Mesenteric fat pad (tissue), 1 donor: ENCODE data around the gene SSTR3. TPM values are rescaled to one million over a fixed set of nuclear protein-coding genes. Genes with fewer than 3 reads are reported as not detected.
"Not testable (repeated sequence)": the region's sequence is repeated elsewhere in the genome, so short reads cannot be mapped to it uniquely, and the experiment has no call there.

ENCODE experiments used
- DNase-seq: peaks from one replicate; pipeline ENCODE4 v3.0.0-alpha.2; 2020; ENCODE audit warnings: low spot score
- long read RNA-seq: library from polyadenylated mRNA; unstranded; transcript quantifications from one replicate; pipeline ENCODE4 v2.0.0, GENCODE V29; 2020
- total RNA-seq: library from RNA; stranded (reverse); fragmentation: NEBNext Ultra II Directional; extraction: Animal tissue kit (Norgen Biotek cat#: 25700); gene quantifications from one replicate; pipeline ENCODE4 v1.2.1, GENCODE V29; 2021
- donor health status: DM: yes; HTN: yes; CAD: no.

SSTR3 gene
- total RNA-seq = not detected
- long read RNA-seq = 0 reads

DNA sequence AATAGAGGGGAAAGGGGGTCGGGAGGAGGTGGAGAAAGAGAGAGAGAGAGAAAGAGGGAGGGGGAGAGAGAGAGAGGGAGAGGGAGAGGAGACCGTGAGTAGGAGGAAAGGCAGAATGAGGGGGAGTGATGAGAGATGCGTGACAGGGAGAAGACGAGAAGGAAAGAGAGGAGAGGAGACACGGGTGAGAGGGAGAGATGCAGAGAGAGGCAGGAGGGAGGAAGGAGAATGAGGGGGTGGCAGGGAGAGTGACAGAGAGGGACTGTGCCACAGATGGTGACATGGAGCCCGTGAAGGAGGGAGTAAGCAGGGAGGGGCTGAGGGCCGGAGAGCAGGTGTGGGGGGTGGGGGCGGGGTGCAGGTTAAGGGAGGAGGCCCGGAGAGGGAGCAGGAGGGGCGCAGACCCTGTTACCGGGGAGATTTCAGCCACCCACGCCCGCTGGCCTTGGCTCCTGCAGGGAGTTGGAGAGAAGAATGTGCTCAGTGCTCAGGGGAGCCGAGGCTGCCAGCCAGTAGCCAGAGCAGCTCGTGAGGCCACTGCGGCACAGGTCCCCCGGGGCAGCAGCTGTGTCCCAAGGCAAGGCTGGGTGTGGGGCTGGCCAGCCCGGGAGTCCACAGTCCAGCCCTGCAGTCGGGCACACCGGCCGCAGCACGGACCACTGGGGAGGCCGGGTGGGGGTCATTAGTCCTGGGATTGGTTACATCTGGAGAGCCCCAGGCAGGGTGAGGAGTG, at the start of gene SSTR3:
Gene SSTR3, minus strand, starts transcription at position 304 of the 733 bp plus-strand sequence. CDS start 4,674 bp downstream, outside the sequence.
- DNase-seq = peak; percentile 72

DNA sequence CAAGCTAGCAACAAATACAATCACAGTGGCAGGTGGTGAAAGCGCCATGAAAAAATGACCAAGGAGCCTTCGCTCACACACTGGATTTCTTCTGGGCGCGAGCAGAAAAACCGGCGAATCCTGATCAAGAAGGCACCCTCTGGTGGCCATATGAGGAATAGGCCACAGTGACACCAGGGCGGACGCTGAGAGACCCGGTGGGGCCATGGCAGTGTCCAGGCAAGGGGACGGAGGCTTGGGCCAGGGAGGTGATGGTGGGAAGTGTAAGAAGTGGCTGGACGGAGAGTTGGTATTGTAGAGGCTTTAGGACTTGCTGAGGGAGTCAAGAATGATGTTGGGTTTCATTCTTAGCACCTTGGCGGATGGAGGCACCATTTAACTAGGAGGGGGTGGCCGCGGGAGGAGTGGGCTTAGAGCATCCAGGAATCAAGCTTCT, 48.6 kb upstream of the SSTR3 start:
- DNase-seq = no peak

DNA sequence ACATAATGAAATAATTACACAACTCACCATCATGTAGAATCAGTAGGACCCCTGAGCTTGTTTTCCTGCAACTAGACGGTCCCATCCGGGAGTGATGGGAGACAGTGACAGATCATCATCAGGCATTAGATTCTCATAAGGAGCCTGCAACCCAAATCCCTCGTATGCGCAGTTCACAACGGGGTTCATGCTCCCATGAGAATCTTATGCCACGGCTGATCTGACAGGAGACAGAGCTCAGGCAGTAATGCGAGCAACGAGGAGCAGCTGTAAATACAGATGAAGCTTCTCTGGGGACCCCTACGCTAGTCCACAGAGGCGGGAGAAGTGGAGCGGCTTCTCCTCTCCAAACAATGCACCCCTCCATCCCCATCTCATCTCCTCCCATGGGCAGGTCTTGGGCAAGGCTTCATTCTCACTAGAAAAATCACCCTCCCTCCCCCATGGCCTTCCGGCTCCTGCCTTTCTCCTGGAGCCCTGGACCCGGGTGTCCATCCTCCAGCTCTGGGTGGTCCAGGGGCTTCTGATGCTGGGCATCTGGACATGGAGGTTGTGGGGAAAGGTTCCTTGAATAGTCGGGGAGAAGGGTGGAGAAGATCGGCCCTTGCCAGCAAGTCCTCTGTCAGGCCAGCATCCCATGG, 48.0 kb upstream of the SSTR3 start:
- DNase-seq = no peak

GRCh38 chr22:37259540-37260029, 47.3 kb upstream of the SSTR3 start:
- no peak for DNase-seq

DNA sequence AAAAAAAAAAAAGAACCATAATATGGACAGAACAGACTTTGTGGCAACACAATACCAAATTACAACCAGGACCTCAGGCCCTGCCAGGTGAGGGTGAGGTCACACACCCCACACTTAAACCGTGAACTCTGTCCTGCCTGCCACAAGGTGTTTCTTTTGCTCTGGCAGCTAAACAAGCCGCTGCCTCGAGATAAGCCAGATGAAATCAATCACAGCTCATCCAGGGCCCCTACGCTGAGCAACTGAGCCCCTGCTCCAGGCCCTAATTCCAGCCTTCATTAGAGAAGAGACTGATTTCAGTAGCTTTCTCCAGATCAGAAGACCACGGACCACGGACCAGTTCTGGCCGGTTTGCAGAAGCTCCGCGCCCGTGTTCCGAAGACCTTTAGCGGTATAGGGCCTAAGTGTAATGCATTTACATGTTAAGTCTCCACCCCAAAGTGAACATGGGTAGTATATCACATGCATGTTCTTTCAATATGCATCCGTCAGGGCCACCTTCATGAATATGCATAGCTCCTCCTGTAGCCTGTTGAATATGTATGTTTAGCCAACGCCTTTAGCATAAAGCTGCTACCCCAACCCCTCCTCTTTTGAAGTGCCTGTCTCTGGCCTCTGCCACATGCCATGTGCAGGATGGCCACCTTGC, 46.6 kb upstream of the SSTR3 start:
- no peak for DNase-seq

- no peak for DNase-seq
These were observed 45.9 kb upstream of the SSTR3 start for GRCh38 chr22:37258005-37258752.

GRCh38 chr22:37256075-37256726, 43.9 kb upstream of the SSTR3 start:
- no peak for DNase-seq

DNA sequence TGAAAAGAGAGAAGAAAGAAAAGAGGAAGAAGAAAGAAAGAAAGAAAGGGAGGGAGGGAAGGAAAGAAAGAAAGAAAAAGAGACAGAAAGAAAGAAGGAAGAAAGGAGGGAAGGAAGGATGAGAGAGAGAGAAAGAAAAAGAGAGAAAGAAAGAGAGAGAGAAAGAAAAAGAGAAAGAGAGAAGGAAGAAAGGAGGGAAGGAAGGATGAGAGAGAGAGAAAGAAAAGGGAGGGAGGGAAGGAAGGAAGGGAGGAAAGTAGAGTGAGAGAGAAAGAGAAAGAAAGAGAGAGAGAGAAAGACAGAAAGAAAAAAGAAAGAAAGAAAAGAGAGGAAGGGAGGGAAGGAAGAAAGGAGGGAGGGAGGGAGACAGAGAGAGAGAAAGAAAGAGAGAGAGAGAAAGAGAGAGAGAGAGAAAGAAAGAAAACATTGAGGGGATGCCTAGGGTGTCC, 43.3 kb upstream of the SSTR3 start:
- DNase-seq = no peak

GRCh38 chr22:37254867-37255233, 42.6 kb upstream of the SSTR3 start:
- no peak for DNase-seq

DNA sequence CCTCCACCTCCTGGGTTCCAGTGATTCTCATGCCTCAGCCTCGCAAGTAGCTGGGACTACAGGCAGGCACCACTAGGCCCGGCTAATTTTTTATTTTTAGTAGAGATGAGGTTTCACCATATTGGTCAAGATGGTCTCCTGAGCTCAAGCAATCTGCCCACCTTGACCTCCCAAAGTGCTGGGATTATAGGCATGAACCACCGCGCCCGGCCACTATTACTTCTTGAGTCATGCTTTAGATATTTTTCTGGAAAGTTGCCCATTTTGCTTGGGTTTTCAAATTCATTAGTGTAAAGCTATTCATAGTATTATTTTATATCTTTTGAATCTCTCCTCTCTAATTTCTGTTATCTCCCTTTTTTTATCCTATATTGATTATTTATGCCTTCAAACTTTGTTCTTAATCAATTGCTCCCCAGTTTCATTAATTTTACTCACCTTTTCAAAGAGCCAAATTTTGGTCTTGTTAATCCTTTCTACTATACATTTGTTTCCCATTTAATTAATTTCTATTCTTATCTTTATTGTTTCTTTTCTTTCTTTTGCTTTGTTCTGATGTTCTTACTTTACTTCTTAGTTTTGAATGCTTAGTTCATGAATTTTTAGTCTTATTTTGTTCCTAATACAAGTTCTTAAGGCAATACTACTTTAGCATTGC, 42.1 kb upstream of the SSTR3 start:
- DNase-seq = no peak

- DNase-seq = no peak
These were observed 40.9 kb upstream of the SSTR3 start for GRCh38 chr22:37253126-37253660.

GRCh38 chr22:37251836-37252235, 39.6 kb upstream of the SSTR3 start:
- not testable (repeated sequence) for DNase-seq

DNA sequence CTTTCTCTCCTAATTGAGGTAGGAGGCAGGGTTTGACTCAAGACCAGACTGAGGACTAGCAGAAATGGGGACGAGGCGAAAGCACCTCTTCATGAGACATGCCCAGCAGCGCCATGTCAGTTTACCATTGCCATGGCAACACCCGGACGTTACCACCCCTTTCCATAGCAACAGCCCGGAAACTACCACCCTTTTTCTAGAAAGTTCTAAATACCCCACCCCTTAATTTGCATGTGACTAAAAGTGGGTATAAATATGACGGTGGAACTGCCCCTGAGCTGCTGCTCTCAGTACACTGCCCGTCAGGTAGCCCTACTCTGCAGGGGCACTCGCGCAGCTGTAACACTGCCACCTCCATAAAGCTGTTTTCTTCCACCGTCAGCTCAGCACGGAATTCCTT, 37.7 kb upstream of the SSTR3 start:
- no peak for DNase-seq

DNA sequence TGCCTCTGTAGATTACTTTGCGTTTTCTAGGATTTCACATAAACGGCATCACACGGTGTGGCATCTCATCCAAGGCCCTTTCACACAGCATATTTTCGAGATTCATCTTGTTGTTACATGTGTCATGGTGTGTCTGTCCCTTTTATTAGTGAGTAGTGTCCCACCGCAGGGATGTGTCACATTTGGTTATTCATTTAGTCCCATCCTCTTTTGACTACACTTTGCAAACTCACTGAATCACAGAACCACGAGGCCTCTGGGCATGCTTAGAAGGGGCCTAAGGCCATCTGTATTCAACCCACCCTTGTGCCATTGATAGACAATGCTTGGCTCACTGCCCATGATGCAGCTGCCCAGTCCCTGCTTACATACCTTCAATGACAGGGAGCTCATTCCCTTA, 36.0 kb upstream of the SSTR3 start:
- no peak for DNase-seq

DNA sequence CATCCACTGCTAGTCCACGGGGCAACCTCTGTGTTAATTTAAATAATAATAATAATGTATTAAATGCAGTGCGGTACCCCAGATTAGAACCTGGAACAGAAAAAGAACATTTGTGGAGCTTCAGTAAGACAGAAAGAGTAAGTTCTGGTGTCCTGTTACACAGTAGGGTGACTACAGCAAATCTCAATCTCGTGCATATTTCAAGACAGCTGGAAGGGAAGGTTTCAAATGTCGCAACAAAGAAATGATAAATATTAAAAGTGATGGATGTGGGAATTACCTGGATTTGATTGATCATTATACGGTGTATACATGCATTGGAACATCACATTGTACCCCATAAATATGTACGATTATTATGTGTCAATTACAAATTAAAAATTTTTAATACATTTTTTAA, 33.5 kb upstream of the SSTR3 start:
- DNase-seq = no peak

DNA sequence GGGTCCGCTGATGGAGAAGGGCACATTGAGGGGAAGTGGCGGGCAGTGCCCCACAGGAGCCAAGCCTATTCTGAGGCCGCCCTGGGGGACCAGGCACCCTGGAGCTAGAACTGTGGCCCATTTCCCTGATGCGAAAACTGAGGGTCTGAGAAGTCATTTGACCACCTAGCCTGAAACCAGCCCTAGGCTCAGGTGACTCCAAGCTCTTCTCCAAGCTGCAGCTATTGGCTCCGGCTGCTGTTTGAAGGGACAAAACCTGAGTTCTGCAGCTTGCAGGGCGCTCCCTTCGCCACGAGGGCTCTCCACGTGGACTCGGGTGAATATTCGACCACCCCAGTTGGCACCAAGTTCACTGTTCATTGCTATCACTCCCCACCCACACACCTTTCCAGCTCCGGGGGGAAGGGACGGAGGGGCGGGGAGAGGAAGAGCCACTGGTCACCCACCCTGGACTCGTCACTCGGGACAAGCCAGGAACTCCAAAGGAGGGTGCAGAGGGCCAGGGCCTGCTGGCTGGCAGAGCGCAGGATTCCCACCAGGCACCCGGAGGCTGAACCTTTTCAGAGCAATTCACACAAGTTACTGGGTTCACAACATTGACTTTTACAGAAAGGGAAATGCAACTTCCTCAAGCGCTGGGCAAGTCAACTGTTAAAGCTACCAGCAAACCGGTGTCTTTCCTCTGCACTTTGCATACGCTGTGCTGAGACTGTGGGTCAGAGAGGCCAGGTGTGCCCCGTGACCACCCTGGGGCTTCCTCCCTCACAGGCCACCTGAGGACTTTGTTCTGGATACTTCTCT, 32.8 kb upstream of the SSTR3 start:
- DNase-seq = no peak

DNA sequence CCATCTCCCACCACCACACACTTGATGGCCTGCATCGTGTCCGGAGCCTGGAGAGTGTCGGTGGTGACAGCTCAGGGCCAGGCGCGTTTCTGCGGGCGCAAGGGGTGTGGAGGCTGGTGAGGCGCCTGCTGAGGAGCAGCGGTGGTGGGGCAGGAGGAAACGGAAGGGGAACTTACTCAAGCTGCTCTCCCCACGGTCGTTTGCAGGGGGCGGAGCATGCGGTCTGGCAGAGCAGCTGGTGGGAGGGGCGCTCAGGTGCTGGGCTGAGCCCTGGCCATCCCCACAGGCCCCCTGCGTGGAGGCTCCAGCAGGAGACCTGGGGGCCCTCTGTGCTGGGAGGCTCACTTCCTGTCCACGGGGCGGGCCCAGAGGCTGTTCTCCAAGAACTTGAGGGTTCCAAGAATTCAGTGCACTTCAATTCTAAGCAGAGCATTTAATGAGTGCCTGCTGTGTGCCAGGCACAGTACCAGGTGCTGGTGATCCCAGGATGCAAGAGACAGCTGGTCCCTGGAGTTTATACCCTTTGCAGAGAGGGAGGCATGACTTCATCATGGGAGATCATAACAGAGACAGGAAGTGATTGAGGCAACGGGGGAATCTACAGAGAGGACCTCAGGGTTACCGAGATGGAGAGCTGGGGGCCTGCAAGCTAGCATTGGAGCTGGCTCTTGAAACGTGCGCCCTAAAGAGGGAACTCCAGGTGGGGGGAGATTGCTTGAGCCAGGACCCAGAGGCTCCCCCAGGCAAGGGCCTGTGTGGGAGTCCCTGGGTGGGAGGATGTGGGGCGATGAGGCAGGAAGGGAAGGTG, 32.0 kb upstream of the SSTR3 start, which contains the start of gene RAC2:
Gene RAC2, minus strand, starts transcription at position 156 of the 808 bp plus-strand sequence. Its CDS starts 121 bp downstream, at position 35.
- no peak for DNase-seq

DNA sequence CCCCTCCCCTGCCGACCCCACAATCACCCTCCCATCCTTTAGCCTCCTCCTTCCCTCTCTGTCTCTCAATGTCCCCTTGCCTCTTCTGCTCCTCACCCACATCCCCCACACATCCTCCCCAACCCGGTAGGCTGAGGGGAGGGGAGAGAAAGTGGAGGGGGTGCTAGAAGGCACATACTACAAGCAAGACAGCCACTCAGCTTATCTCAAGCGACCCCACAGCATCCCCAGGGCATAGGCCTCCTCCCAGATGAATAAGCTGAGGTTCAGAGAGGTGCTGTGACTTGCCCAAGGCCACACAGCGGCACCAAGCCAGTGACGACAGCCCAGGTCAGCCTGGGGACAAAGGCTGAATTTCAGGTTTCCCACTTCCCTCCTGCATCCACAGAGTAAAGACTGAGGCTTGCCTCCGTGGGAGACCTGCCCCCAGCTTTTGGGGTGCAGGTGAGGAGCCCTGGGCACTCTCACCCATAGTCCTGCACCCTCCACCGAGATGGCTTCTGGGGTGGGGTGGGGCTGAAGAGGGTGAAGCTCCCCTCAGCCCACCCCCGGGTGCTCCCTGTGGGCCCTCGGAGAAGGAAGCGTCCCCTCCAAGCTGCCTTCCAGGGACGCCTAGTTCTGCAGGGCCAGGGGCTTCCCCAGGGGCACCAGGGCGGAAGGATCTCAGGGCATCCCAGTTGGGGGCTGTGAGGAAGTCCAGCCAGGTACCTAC, 31.3 kb upstream of the SSTR3 start:
- DNase-seq = no peak
